K562 (cell line): ENCODE results near the gene CEP72. TPM values are rescaled to one million over a fixed set of nuclear protein-coding genes. Genes with fewer than 3 reads are reported as not detected.

Experiments used
- ATAC-seq: fragments of 200-7000 bp; cut with Tn5 transposase; 3 replicates; pipeline ENCODE4 v1.9.1; 2020; ENCODE audit warnings: moderate library complexity
- BruUV-seq: library from RNA; stranded (reverse); fragments of 400-500 nt; replicated peaks from 2 replicates; lab custom pipeline; 2021; lab: Mats Ljungman, UMichigan
- CTCF ChIA-PET: fragments of 300-600 bp; formaldehyde crosslinking; extraction: SDS; loops from one replicate; lab custom pipeline; 2021; ENCODE audit warnings: low intra/inter-chr PET ratio; lab: Yijun Ruan, JAX
- POLR2A ChIA-PET: fragments of 300-600, 350-650 bp; sonication (Branson Sonifier 250); formaldehyde crosslinking; extraction: SDS; loops from one replicate; lab custom pipeline; 2021; ENCODE audit warnings: antibody characterized with exemption, inconsistent platforms; lab: Yijun Ruan, JAX
- DNase-seq, 4 experiments: peaks; one replicate each; pipeline versions ENCODE4 v3.0.0 to v3.0.0-alpha.2; 2011 to 2018; ENCODE audit warnings: low spot score in 3 of 4, mixed read lengths in 3 of 4; ENCODE audit errors: extremely low read depth in 1 of 4
- FAIRE-seq: peaks from 2 replicates; lab custom pipeline; 2011; peaks lifted over from hg19 to GRCh38; lab: Jason Lieb, UNC
- H2AFZ ChIP-seq: 2 replicates; pipeline ENCODE4 v1.6.0; 2011; ENCODE audit warnings: low read depth, low read length, control low read depth, inconsistent platforms
- H3K27ac ChIP-seq: fragments of 200-600 bp; 3 replicates; pipeline ENCODE4 v1.8.0; 2011; ENCODE audit warnings: low read depth, mild to moderate bottlenecking, control low read depth, inconsistent platforms, low read length, moderate library complexity, mixed read lengths; ENCODE audit errors: extremely low read depth
- H3K27me3 ChIP-seq, 2 experiments: fragments of 300-600 bp in 1 of 2; 2 replicates in 1 of 2; 3 replicates in 1 of 2; pipeline versions ENCODE4 v1.6.0 to v1.8.0; 2011; ENCODE audit warnings: inconsistent platforms in 2 of 2, low read length in 2 of 2, mild to moderate bottlenecking in 1 of 2, mixed read lengths in 1 of 2, moderate library complexity in 1 of 2; ENCODE audit not compliant: control insufficient read depth in 2 of 2, insufficient read depth in 2 of 2
- H3K36me3 ChIP-seq: fragments of 300-600 bp; 3 replicates; pipeline ENCODE4 v1.8.0; 2011; ENCODE audit warnings: mild to moderate bottlenecking, low read length, inconsistent platforms; ENCODE audit not compliant: control insufficient read depth, insufficient read depth
- H3K4me1 ChIP-seq, 2 experiments: fragments of 200-600 bp in 1 of 2; replicated peaks in 1 of 2; 2 replicates in 1 of 2; 3 replicates in 1 of 2; pipeline versions ENCODE4 v1.5.1 to v1.8.0; 2011; ENCODE audit warnings: inconsistent platforms in 2 of 2, low read length in 2 of 2, mild to moderate bottlenecking in 1 of 2, mixed read lengths in 1 of 2, moderate library complexity in 1 of 2; ENCODE audit not compliant: control insufficient read depth in 2 of 2, insufficient read depth in 2 of 2
- H3K4me2 ChIP-seq: 2 replicates; pipeline ENCODE4 v1.6.1; 2011; ENCODE audit warnings: low read length, control low read depth, inconsistent platforms, mixed read lengths; ENCODE audit not compliant: insufficient read depth
- H3K4me3 ChIP-seq: fragments of 200-600 bp; sonication (generic), shearing (Covaris generic); 2 replicates; pipeline ENCODE4 v1.5.1; 2016; ENCODE audit warnings: control low read depth, inconsistent platforms
- H3K79me2 ChIP-seq: fragments of 200-600 bp; 3 replicates; pipeline ENCODE4 v1.8.0; 2011; ENCODE audit warnings: low read length, inconsistent platforms; ENCODE audit not compliant: control insufficient read depth, insufficient read depth
- H3K9ac ChIP-seq, 2 experiments: 2 replicates each; pipeline versions ENCODE4 v1.6.0 to v1.6.1; 2011; ENCODE audit warnings: low read depth in 2 of 2, low read length in 2 of 2, control low read depth in 1 of 2, inconsistent platforms in 1 of 2, mild to moderate bottlenecking in 1 of 2, mixed read lengths in 1 of 2; ENCODE audit not compliant: insufficient read depth in 1 of 2
- H3K9me1 ChIP-seq: one replicate; pipeline ENCODE4 v1.6.0; 2011; ENCODE audit warnings: inconsistent platforms, mild to moderate bottlenecking, low read length, moderate library complexity; ENCODE audit not compliant: control insufficient read depth, insufficient read depth
- H3K9me3 ChIP-seq: replicated peaks from 2 replicates; pipeline ENCODE4 v1.5.1; 2011; ENCODE audit warnings: low read depth, low read length, inconsistent platforms; ENCODE audit not compliant: control insufficient read depth, insufficient read depth
- H4K20me1 ChIP-seq: replicated peaks from 2 replicates; pipeline ENCODE4 v1.6.1; 2011; ENCODE audit warnings: low read length, inconsistent platforms, mixed read lengths; ENCODE audit not compliant: control insufficient read depth, insufficient read depth
- BCLAF1 ChIP-seq, 2 experiments: fragments of 450-650 bp in 1 of 2; IDR thresholded peaks; 2 replicates each; pipeline ENCODE4 v1.6.1; 2011 to 2017; ENCODE audit warnings: low read depth in 2 of 2, antibody characterized with exemption in 1 of 2, borderline replicate concordance in 1 of 2, low read length in 1 of 2, mild to moderate bottlenecking in 1 of 2, mixed read lengths in 1 of 2; ENCODE audit not compliant: control insufficient read depth in 1 of 2
- BRF2 ChIP-seq: IDR thresholded peaks from 3 replicates; pipeline ENCODE4 v1.6.1; 2011; ENCODE audit warnings: borderline replicate concordance, mild to moderate bottlenecking; ENCODE audit not compliant: insufficient read length, insufficient read depth
- CBX2 ChIP-seq: fragments of 200-600 bp; sonication (generic); IDR thresholded peaks from one replicate; pipeline ENCODE4 v1.6.1; 2012; ENCODE audit warnings: mild to moderate bottlenecking, low read length, inconsistent platforms; ENCODE audit not compliant: insufficient read depth, poor library complexity, severe bottlenecking
- EP300 ChIP-seq: IDR thresholded peaks from 2 replicates; pipeline ENCODE4 v1.6.1; 2012; ENCODE audit warnings: low read length, improper control_type of control experiment
- EP400 ChIP-seq: fragments of 450-650 bp; IDR thresholded peaks from 2 replicates; pipeline ENCODE4 v1.6.1; 2017; ENCODE audit warnings: antibody characterized with exemption, mild to moderate bottlenecking, moderate library complexity
- GTF2A2 ChIP-seq: IDR thresholded peaks from 2 replicates; pipeline ENCODE4 v1.6.1; 2016; ENCODE audit warnings: mild to moderate bottlenecking, missing genetic modification characterization, missing compliant biosample characterization
- RAD21 ChIP-seq, 2 experiments: fragments of 250-450 bp in 1 of 2; fragments of 450-650 bp in 1 of 2; sonication (Bioruptor Pico) in 1 of 2; formaldehyde crosslinking in 1 of 2; IDR thresholded peaks in 1 of 2; conservative IDR thresholded peaks in 1 of 2; 2 replicates each; pipeline versions ENCODE4 v1.4.0 to v1.8.0; 2020 to 2022; ENCODE audit warnings: mild to moderate bottlenecking in 2 of 2, moderate library complexity in 1 of 2
- RFX5 ChIP-seq: IDR thresholded peaks from 2 replicates; pipeline ENCODE4 v1.6.1; 2011; ENCODE audit warnings: low read depth, mild to moderate bottlenecking, improper control_type of control experiment, low read length
- SMARCB1 ChIP-seq: IDR thresholded peaks from 2 replicates; pipeline ENCODE4 v1.6.1; 2011; ENCODE audit warnings: improper control_type of control experiment, low read depth; ENCODE audit not compliant: insufficient read length
- SRSF1 ChIP-seq: fragments of 200-400 bp; formaldehyde crosslinking; IDR thresholded peaks from 2 replicates; pipeline ENCODE4 v1.6.1; 2017; ENCODE audit warnings: mild to moderate bottlenecking, low read depth, low read length, moderate library complexity
- XRCC4 ChIP-seq: IDR thresholded peaks from one replicate; pipeline ENCODE4 v1.6.1; 2011; ENCODE audit not compliant: insufficient read depth, insufficient read length; ENCODE audit errors: extremely low read depth
- ZKSCAN1 ChIP-seq: fragments of 150-350 bp; IDR thresholded peaks from 2 replicates; pipeline ENCODE4 v1.6.1; 2016; ENCODE audit warnings: low read depth, low read length
- ZNF124 ChIP-seq: sonication (generic); formaldehyde crosslinking; IDR thresholded peaks from 2 replicates; pipeline ENCODE4 v1.8.1; 2022; ENCODE audit warnings: missing genetic modification reagents
- ZNF398 ChIP-seq: fragments of 250-450 bp; sonication (Bioruptor Pico); IDR thresholded peaks from 2 replicates; pipeline ENCODE4 v1.8.0; 2021; ENCODE audit warnings: moderate library complexity, mild to moderate bottlenecking, inconsistent platforms
- WGBS: fragments of 100-300 bp; shearing (Covaris generic); methylation state at CpG from one replicate; pipeline ENCODE4 v1.1.6; 2016; ENCODE audit warnings: low coverage, mixed read lengths; ENCODE audit not compliant: insufficient coverage; ENCODE audit errors: missing lambda C conversion rate; 5-methylcytosine and 5-hydroxymethylcytosine counted together
- in situ Hi-C: fragments of 300-500 bp; cut with MboI; formaldehyde crosslinking; loops from 4 replicates; pipeline ENCODE4 v1.15.0; 2018; ENCODE audit warnings: inconsistent platforms, mixed read lengths
- intact Hi-C: fragments of 100-400 bp; cut with micrococcal nuclease; formaldehyde crosslinking; loops from 2 replicates; pipeline ENCODE4 v1.14.2; 2022
- polyA plus RNA-seq, 8 experiments: library from polyadenylated mRNA; depleted of rRNA in 4 of 8; stranded (reverse) in 5 of 8; unstranded in 3 of 8; fragments of >200 nt; fragmentation: Nextera tagmentation in 2 of 8; fragmentation: Illumina TruSeq in 1 of 8; extraction: Ambion mirVana in 2 of 8; extraction: Trizol in 1 of 8; gene quantifications; 2 replicates each; pipeline versions ENCODE4 v1.2.1 to v1.2.3, GENCODE V29; 2011 to 2014; ENCODE audit warnings: inconsistent platforms in 1 of 8, missing spikeins in 1 of 8
- total RNA-seq, 7 experiments: library from RNA; depleted of rRNA in 6 of 7; stranded (reverse); fragments of >200 nt in 6 of 7; fragmentation: Illumina TruSeq in 2 of 7; extraction: Trizol in 2 of 7; gene quantifications; 2 replicates each; pipeline versions ENCODE4 v1.2.1 to v1.2.3, GENCODE V29; 2011 to 2021; ENCODE audit warnings: low replicate concordance in 1 of 7

Gene CEP72
- total and polyA plus RNA-seq, 9 of the 15 experiments (the other 6 are each of a cell fraction or from before 2014, with no cell fraction given) = 0.89 to 38.1 (median 14.2) TPM

DNA sequence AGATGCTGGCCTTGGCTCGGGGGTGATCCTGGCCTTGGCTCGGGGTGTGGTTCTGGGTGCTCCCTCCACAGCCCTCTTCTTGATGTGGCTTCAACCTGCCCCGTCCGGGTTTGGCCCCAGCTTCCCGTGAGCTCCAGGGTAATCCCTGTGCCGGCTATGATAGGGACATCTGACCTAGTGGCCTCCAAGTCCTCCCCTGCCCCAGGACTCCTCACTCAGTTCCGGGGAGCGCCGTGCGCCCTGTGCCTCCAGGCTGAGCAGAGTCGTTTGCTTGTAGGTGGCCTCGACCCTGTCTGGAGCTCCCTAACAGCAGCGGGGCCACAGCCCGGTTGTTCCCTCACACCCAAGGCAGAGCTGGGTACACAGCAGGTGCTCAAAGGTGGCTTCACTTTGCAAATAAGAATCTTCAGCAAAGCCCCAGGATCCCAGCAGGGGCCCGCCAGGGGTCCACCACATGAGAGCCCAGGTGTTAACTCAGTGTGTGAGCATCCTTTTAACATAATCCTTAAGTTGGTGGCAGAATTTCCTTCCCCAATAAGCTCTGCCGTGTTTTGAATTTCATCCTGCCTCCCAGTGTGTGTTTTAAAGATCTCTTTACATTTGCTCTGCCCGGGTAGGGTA is 32.3 kb upstream of the CEP72 start:
- H3K4me1 ChIP-seq = no peaks in the 10 kb centered on the region

More for the DNA sequence above, 32.3 kb upstream of the CEP72 start:
- Histone ChIP-seq H3K9me3 (no peaks in the 10 kb centered on the region), H3K27me3 (peaks cover 43 to 52% of the 10 kb centered on the region in 2 experiments), H3K4me3 (no peak overlapping the region), H3K36me3 (no peaks in the 10 kb centered on the region), H3K4me2 (no peak overlapping the region), H3K9ac (0 out of 4 replicates have a peak overlapping the region, but pooled peaks of 1 of the 2 experiments have one; percentile 13), H3K27ac (no peak overlapping the region), H3K9me1 (no peaks in the 10 kb centered on the region), H2AFZ (no peak overlapping the region), H3K79me2 (no peaks in the 10 kb centered on the region), H4K20me1 (no peaks in the 10 kb centered on the region)
- peak; percentile 31; the same call in 2 of the 3 replicates for ATAC-seq
- intact Hi-C loops = no loop called here
- CTCF ChIA-PET = no interaction called here
- in situ Hi-C loops = no loop called here
- no peak for DNase-seq
- no peak for TF ChIP-seq CBX2
- TF ChIP-seq RFX5 = no peak
- TF ChIP-seq ZNF124 (CRISPR knock-in tag) = no peak
- no peak for TF ChIP-seq BRF2
- TF ChIP-seq ZNF398 = no peak
- no peak for TF ChIP-seq EP400
- no peak for TF ChIP-seq XRCC4
- TF ChIP-seq RAD21 (CRISPR knock-in tag; conservative IDR thresholded peaks at IDR 0.05 in 1 of 2, IDR thresholded peaks at IDR 0.05 in 1 of 2) = no peak
- no peak for TF ChIP-seq BCLAF1 (IDR thresholded peaks at IDR 0.05; ENCODE audit: borderline replicate concordance in 1 of 2, control insufficient read depth in 1 of 2, low read depth in 2 of 2, low read length in 1 of 2)
- TF ChIP-seq SRSF1 = no peak
- TF ChIP-seq EP300 = no peak
- no peak for TF ChIP-seq GTF2A2 (tag)
- TF ChIP-seq ZKSCAN1 = no peak
- TF ChIP-seq SMARCB1 = no peak
- 1% methylated on average over 17 of the region's 17 CpGs for WGBS
- no TSS peak for BruUV-seq
- no peak for FAIRE-seq
- POLR2A ChIA-PET = interaction anchor here (0.7 to 1.3 kb wide), 3 partner anchors 12 to 32 kb away, joined by 4 read pairs; no protein-coding TSS in a partner anchor
